Uterus (tissue), 2 donors: Measurements from ENCODE around the gene ATF7.

ENCODE experiments used
- POLR2A ChIP-seq, 2 donors: fragments of 450-650 bp; IDR thresholded peaks; one replicate each; pipeline ENCODE4 v1.6.1; 2016; ENCODE audit warnings: antibody characterized with exemption in 2 of 2, mild to moderate bottlenecking in 1 of 2, moderate library complexity in 1 of 2
- TF ChIP-seq, protein P1 (sequence below), 4 experiments: fragments of 200-600 bp in 2 of 4; fragments of 450-650 bp in 2 of 4; sonication (generic) in 2 of 4; IDR thresholded peaks; one replicate each; pipeline ENCODE4 v1.5.1; 2016 to 2019; ENCODE audit warnings: antibody characterized with exemption in 4 of 4, mild to moderate bottlenecking in 2 of 4, moderate library complexity in 1 of 4

DNA sequence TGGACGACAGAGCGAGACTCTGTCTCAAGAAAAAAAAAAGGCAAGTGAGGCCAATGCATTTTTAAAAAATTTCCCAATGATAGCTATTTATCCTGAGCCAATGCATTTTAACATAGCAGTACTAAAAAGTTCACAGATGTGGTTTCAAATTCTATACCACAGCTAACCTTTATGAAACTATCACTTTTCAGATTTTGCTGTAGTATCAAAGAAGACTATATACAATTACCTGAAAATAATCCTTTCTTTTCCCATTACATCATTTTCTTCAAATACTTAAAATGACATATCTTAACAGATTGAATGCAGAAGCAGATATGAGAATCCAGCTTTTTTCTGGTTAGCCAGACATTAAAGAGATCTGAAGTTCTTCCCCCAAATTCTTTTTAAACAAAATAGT, 13.2 kb downstream of the ATF7 start:
- no peak for TF ChIP-seq POLR2A (IDR thresholded peaks at IDR 0.05)
- TF ChIP-seq, protein P1, sequence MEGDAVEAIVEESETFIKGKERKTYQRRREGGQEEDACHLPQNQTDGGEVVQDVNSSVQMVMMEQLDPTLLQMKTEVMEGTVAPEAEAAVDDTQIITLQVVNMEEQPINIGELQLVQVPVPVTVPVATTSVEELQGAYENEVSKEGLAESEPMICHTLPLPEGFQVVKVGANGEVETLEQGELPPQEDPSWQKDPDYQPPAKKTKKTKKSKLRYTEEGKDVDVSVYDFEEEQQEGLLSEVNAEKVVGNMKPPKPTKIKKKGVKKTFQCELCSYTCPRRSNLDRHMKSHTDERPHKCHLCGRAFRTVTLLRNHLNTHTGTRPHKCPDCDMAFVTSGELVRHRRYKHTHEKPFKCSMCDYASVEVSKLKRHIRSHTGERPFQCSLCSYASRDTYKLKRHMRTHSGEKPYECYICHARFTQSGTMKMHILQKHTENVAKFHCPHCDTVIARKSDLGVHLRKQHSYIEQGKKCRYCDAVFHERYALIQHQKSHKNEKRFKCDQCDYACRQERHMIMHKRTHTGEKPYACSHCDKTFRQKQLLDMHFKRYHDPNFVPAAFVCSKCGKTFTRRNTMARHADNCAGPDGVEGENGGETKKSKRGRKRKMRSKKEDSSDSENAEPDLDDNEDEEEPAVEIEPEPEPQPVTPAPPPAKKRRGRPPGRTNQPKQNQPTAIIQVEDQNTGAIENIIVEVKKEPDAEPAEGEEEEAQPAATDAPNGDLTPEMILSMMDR (IDR thresholded peaks at IDR 0.05), result no peak
